MM.1S (cell line): Measurements from ENCODE around the gene UBD.

Experiments
- DNase-seq: peaks from one replicate; pipeline ENCODE4 v3.0.0-alpha.2; 2015
- H2AFZ ChIP-seq: fragments of 300-600 bp; sonication (generic); 2 replicates; pipeline ENCODE4 v1.6.0; 2016; ENCODE audit warnings: antibody characterized with exemption, low read length
- H3F3A ChIP-seq: fragments of 300-600 bp; sonication (generic); 2 replicates; pipeline ENCODE4 v1.6.1; 2016; ENCODE audit warnings: mild to moderate bottlenecking, antibody characterized with exemption, low read length, moderate library complexity, mixed read lengths; ENCODE audit not compliant: insufficient read depth
- H3K27ac ChIP-seq: fragments of 300-600 bp; sonication (generic); 2 replicates; pipeline ENCODE4 v1.5.1; 2016; ENCODE audit warnings: mild to moderate bottlenecking, low read length
- H3K27me3 ChIP-seq: fragments of 300-600 bp; sonication (generic); replicated peaks from 2 replicates; pipeline ENCODE4 v1.6.0; 2016; ENCODE audit warnings: low read length; ENCODE audit not compliant: insufficient read depth
- H3K36me3 ChIP-seq: fragments of 300-600 bp; sonication (generic); replicated peaks from 2 replicates; pipeline ENCODE4 v1.6.1; 2016; ENCODE audit warnings: mild to moderate bottlenecking, low read length, mixed read lengths; ENCODE audit not compliant: insufficient read depth
- H3K4me1 ChIP-seq: fragments of 300-600 bp; sonication (generic); 2 replicates; pipeline ENCODE4 v1.6.1; 2016; ENCODE audit warnings: low read length, mixed read lengths
- H3K4me2 ChIP-seq: fragments of 300-600 bp; sonication (generic); 2 replicates; pipeline ENCODE4 v1.6.0; 2016; ENCODE audit warnings: low read depth, low read length
- H3K4me3 ChIP-seq: fragments of 300-600 bp; sonication (generic); 2 replicates; pipeline ENCODE4 v1.5.1; 2016; ENCODE audit warnings: low read length, mixed read lengths
- H3K79me2 ChIP-seq: fragments of 300-600 bp; sonication (generic); 2 replicates; pipeline ENCODE4 v1.6.1; 2016; ENCODE audit warnings: mixed run types, low read length, mixed read lengths
- H3K9ac ChIP-seq: fragments of 300-600 bp; sonication (generic); 2 replicates; pipeline ENCODE4 v1.6.1; 2016; ENCODE audit warnings: low read length, mixed read lengths
- H3K9me2 ChIP-seq: fragments of 300-600 bp; sonication (generic); replicated peaks from 2 replicates; pipeline ENCODE4 v1.6.1; 2016; ENCODE audit warnings: mild to moderate bottlenecking, low read length, mixed read lengths; ENCODE audit not compliant: insufficient read depth
- H3K9me3 ChIP-seq: fragments of 300-600 bp; sonication (generic); replicated peaks from 2 replicates; pipeline ENCODE4 v1.6.1; 2016; ENCODE audit warnings: mild to moderate bottlenecking, low read length, mixed read lengths; ENCODE audit not compliant: insufficient read depth
- H4K20me1 ChIP-seq: fragments of 300-600 bp; sonication (generic); 2 replicates; pipeline ENCODE4 v1.6.1; 2016; ENCODE audit warnings: mild to moderate bottlenecking, low read length, moderate library complexity, mixed read lengths; ENCODE audit not compliant: insufficient read depth
- CTCF ChIP-seq: fragments of 300-600 bp; sonication (generic); IDR thresholded peaks from 2 replicates; pipeline ENCODE4 v1.5.1; 2016; ENCODE audit warnings: antibody characterized with exemption, low read length, mixed read lengths
- EZH2 ChIP-seq: fragments of 300-600 bp; sonication (generic); optimal IDR thresholded peaks from 2 replicates; pipeline ENCODE3; 2017; ENCODE audit warnings: low read depth, mild to moderate bottlenecking, antibody characterized with exemption, low read length, mixed read lengths
- EZH2phosphoT487 ChIP-seq: fragments of 300-600 bp; sonication (generic); IDR thresholded peaks from 2 replicates; pipeline ENCODE4 v1.6.1; 2018; ENCODE audit warnings: antibody characterized with exemption, low read length

The UBD gene

GRCh38 chr6:29590218-29590808 lies 30.8 kb upstream of the UBD start:
- Histone ChIP-seq H3K36me3 (no peaks in the 10 kb centered on the region), H3F3A (no peaks in the 10 kb centered on the region), H3K27ac (no peak overlapping the region), H2AFZ (no peak overlapping the region), H4K20me1 (no peaks in the 10 kb centered on the region), H3K79me2 (no peaks in the 10 kb centered on the region), H3K27me3 (no peaks in the 10 kb centered on the region), H3K4me2 (no peak overlapping the region), H3K9me2 (no peaks in the 10 kb centered on the region), H3K9me3 (no peaks in the 10 kb centered on the region), H3K9ac (no peak overlapping the region), H3K4me1 (no peaks in the 10 kb centered on the region), H3K4me3 (no peak overlapping the region)
- TF ChIP-seq EZH2phosphoT487 = no peak
- TF ChIP-seq EZH2 = no peak
- no peak for TF ChIP-seq CTCF
- DNase-seq = no peak

GRCh38 chr6:29589423-29590048 lies 30.0 kb upstream of the UBD start:
- TF ChIP-seq EZH2phosphoT487 (no peak), EZH2 (no peak), CTCF (peak; percentile 93)
- Histone ChIP-seq H3K27me3 (no peaks in the 10 kb centered on the region), H3K36me3 (no peaks in the 10 kb centered on the region), H3K9ac (no peak overlapping the region), H3K79me2 (no peaks in the 10 kb centered on the region), H3K9me2 (no peaks in the 10 kb centered on the region), H3K4me3 (no peak overlapping the region), H3K4me1 (no peaks in the 10 kb centered on the region), H2AFZ (no peak overlapping the region), H4K20me1 (no peaks in the 10 kb centered on the region), H3F3A (no peaks in the 10 kb centered on the region), H3K27ac (no peak overlapping the region), H3K9me3 (no peaks in the 10 kb centered on the region), H3K4me2 (no peak overlapping the region)
- peak; percentile 42 for DNase-seq

GRCh38 chr6:29584821-29585220 lies 25.3 kb upstream of the UBD start, which contains the start of gene OR2H2:
Gene OR2H2, plus strand, starts transcription at chr6:29585121. Its CDS starts 2,824 bp downstream, at chr6:29587945.
- H2AFZ ChIP-seq = no peak within 1 kb of the TSS
- no peak within 1 kb of the TSS for H3K4me3 ChIP-seq
- no peaks in the 10 kb centered on the region for H3K27me3 ChIP-seq
- H3K4me1 ChIP-seq = no peaks in the 10 kb centered on the region
- no peaks in the 10 kb centered on the region for H3K9me3 ChIP-seq
- no peak within 1 kb of the TSS for H3K4me2 ChIP-seq
- no peak for DNase-seq
- H3K79me2 ChIP-seq = no peaks in the 10 kb centered on the region
- H3K9ac ChIP-seq = no peak within 1 kb of the TSS
- H3F3A ChIP-seq = no peaks in the 10 kb centered on the region
- H3K36me3 ChIP-seq = no peaks in the 10 kb centered on the region
- H3K27ac ChIP-seq = no peak within 1 kb of the TSS
- no peaks in the 10 kb centered on the region for H3K9me2 ChIP-seq
- TF ChIP-seq EZH2 = no peak
- no peak for TF ChIP-seq CTCF
- TF ChIP-seq EZH2phosphoT487 = no peak
- H4K20me1 ChIP-seq = no peaks in the 10 kb centered on the region
